SK-N-MC (cell line): Measurements from ENCODE around the gene EML2.

ENCODE experiments used
- EZH2 ChIP-seq: fragments of 200-600 bp; sonication (generic); IDR thresholded peaks from one replicate; pipeline ENCODE4 v1.6.1; 2017; ENCODE audit warnings: antibody characterized with exemption
- POLR2AphosphoS5 ChIP-seq: IDR thresholded peaks from 2 replicates; pipeline ENCODE4 v1.6.1; 2012; ENCODE audit warnings: mild to moderate bottlenecking, low read depth, low read length, borderline replicate concordance

DNA sequence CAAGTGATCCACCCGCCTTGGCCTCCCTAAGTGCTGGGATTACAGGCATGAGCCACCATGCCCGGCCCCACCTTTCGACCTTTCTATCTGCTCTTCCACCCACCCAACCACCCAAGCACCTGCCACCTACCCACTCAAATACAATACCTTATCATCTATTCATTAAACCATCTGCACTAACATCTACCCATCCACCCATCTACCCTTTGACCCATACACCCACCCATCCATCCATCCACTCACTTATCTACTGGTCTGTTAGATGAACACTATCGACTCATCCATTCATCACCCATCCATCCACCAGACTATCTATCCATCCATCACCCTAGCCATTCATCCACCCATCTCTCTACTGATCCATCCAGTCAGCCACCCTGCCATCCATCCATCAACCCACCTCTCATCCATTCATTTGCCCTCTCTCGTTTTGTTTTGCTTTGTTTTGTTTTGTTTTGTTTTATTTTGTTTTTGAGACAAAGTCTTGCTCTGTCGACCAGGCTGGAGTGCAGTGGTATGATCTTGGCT lies 17.2 kb downstream of the EML2 start:
- TF ChIP-seq EZH2 = no peak
- no peak for TF ChIP-seq POLR2AphosphoS5
